DND-41 (cell line): ENCODE measurements around the gene ARF4.

ENCODE experiments used
- CTCF ChIP-seq: IDR thresholded peaks from 2 replicates; pipeline ENCODE4 v1.5.1; 2012; ENCODE audit warnings: borderline replicate concordance, low read length, moderate library complexity, mild to moderate bottlenecking; ENCODE audit not compliant: poor library complexity, severe bottlenecking; ENCODE audit errors: extremely low read depth
- EZH2 ChIP-seq: IDR thresholded peaks from 3 replicates; pipeline ENCODE4 v1.6.1; 2012; ENCODE audit warnings: borderline replicate concordance, low read depth, mild to moderate bottlenecking, moderate library complexity, low read length, inconsistent platforms; ENCODE audit not compliant: severe bottlenecking

DNA sequence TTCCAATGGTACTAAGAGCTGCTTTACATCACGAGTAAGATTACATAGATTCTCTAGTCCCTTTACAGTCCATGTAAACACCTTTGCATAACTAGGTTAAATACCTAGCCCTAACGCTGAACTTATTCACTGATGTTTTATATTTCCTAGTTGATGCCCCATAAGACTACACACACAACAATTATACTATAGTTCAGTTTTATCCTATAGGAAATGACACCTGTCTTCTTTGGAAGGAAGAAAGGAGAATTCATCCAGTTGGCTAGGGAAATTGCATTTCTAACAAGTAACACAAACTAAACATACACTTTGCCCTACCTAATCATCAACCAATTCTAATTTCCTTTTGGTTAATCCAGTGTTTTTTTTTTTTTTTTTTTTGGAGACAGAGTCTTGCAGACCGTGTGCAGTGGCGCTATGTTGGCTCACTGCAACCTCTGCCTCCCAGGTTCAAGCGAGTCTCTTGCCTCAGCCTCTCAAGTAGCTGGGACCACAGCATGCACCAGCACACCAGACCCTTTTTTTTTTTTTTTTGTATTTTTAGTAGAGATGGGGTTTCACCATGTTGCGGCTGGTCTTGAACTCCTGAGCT lies 27.2 kb downstream of the ARF4 start:
- TF ChIP-seq CTCF = no peak
- TF ChIP-seq EZH2 = no peak
